GM12874 (cell line): ENCODE results near the gene FNIP1.

Experiments used
- TF ChIP-seq, protein P1 (sequence below): IDR thresholded peaks from 2 replicates; pipeline ENCODE4 v1.5.1; 2011; ENCODE audit warnings: low read depth, mild to moderate bottlenecking, control low read depth, low read length, moderate library complexity; ENCODE audit not compliant: insufficient read depth

Gene FNIP1

DNA sequence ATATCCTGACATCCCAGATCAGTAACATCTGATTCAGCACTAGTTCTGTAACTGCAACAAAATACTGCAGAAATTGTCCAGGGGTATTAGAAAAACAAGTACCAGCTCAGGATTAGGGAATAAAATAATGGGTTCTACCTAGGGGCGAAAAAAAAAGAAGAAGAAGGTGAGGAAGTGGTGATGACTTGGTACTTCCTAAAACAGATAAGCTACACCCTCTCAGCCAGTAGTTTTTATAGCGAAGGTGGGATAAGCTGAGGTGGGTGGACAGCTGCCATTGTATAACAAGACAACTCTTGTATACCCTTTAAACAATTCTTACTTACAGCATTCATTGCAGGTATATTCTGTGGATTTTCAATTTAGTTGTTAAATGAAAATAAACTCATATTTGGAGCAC, 180.9 kb downstream of the FNIP1 start:
- TF ChIP-seq, protein P1, sequence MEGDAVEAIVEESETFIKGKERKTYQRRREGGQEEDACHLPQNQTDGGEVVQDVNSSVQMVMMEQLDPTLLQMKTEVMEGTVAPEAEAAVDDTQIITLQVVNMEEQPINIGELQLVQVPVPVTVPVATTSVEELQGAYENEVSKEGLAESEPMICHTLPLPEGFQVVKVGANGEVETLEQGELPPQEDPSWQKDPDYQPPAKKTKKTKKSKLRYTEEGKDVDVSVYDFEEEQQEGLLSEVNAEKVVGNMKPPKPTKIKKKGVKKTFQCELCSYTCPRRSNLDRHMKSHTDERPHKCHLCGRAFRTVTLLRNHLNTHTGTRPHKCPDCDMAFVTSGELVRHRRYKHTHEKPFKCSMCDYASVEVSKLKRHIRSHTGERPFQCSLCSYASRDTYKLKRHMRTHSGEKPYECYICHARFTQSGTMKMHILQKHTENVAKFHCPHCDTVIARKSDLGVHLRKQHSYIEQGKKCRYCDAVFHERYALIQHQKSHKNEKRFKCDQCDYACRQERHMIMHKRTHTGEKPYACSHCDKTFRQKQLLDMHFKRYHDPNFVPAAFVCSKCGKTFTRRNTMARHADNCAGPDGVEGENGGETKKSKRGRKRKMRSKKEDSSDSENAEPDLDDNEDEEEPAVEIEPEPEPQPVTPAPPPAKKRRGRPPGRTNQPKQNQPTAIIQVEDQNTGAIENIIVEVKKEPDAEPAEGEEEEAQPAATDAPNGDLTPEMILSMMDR, result no peak

DNA sequence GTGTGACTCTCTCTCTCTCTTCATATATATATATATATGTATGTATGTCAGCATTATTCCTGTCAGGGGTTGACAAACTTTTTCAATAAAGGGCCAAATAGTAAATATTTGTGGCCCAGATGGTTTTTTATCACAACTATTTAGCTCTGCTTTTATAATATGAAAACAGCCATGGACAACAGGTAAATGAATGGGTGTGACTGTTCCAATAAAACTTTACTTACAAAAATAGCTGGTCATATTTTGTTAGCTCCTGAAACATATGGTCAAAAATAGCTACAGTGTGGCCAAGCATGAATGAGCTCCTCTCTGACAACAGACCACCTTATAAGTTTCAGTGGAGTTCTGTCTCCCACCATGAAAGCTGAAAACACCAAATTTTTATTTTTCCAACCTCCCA, 183.4 kb downstream of the FNIP1 start:
- TF ChIP-seq, protein P1, result no peak

DNA sequence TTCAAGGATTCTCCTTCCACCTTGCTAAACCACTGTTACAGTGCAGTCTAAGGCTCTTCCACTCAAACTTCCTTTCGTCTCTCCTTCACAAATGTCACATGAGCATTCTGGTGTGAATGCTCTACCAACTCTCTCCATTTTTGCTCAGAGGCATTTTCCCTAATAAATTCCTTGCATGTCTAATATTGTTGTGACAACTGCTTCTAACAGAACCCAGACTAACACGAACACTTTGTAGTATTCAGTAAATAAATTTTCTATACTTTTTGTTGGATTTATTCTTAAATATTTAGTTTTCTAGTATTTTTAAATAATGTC, 185.8 kb downstream of the FNIP1 start:
- TF ChIP-seq, protein P1, result no peak

DNA sequence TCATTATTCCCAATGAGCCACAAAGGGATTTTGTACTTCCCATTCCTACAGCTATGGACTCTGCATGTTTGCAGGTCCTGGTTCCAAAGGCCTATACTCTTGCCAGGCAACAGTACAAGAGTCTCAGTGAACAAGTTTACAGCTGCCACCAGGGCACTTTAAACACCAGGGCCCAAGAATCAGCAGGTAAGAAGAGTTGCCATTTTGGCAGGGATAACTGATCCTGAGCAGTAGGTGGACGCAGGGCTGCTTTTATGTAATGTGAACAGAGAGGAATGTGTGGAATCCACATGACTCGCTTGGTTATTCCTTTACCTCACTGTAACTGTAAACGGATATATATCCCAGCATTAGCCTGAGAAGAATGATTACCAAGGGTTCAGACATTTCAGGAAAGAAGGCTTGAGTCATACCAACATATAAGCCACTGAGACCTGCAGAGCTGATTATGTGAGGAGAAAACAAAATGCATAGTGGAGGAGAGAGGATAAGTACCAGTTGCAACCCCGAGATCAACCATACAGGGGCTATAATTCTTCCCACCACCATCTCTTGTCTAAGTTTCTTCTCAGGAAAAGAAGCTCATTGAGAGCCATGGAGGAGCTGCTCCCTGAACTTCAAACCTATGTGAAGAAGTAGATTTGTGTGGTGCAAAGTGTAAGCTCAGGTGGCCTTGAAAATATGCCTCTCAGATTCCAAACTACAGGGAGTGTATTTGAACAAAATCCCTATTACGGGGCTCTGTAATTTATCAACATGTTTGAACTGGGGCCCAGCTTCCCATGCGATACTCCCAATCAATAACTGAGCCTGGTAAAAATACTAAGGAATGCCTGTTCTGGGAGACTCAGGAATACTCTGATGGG, 186.4 kb downstream of the FNIP1 start:
- TF ChIP-seq, protein P1, result no peak

DNA sequence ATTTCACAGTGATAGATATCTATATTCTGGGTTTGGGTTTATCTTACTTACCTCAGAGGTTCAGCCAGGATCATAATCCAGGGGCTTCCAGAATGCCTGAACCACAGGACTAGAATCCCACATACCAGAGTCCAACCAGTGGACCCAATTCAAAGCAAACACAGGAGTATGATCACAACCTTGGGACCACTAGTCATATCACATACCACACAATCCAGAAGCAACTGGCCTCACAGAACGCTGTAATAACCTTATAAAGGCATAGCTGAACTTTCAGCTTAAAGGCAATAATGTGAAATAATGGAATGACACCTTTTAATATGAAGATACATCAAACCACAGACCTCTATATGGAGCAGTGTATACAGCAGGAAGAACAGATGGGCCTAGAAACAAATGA, 187.0 kb downstream of the FNIP1 start:
- TF ChIP-seq, protein P1, result no peak

DNA sequence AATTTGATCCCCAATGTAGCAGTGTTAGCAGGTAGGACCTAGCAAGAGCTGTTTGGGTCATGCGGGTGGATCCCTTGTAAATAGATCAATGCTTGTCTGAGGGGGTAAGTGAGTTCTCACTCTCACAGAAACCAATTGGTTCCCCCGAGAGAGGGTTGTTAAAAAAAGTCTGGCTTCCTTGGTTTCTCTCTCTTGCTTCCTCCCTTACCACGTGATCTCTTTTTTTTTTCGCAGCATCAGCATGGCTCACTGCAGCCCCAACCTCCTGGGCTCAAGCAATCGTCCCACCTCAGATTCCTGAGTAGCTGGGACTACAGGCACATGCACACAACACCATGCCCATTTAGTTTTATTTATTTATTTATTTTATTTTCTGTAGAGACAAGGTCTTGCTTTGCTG, 188.2 kb downstream of the FNIP1 start:
- TF ChIP-seq, protein P1, result no peak

DNA sequence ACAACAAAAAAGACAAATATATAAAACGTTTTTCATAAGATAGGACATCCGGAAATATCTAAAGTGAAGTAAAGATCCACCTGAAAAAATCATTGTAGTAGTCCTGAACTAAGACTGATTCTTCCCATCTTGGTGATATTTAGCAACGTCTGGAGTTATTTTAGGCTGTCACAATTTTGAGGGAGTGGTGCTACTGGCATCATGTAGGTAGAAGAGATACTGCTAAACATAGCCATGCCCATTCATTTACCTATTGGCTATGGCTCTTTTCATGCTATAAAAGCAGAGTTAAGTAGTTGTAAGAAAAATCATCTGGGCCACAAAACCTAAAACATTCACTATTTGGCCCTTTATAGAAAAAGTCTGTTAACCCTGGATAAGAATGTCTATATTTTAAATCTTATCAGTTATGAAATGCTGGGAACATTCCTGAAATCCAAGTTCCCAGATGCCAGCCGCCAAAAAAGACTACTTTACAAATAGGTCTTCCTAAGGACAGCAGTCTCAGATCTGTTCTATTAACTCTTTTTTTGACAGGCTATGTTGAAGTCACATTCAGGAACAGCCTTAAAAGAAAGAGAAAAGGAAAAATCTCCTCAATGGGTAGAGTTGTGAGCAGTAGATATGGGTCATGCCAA, 188.8 kb downstream of the FNIP1 start:
- TF ChIP-seq, protein P1, result no peak
